PC-3 (cell line): Measurements from ENCODE around the gene TBC1D9. TPM values are rescaled to one million over a fixed set of nuclear protein-coding genes. Genes with fewer than 3 reads are reported as not detected.
A peak's percentile ranks its signal among the peaks of the same experiment; 100 is the strongest.
"Not testable (repeated sequence)": the region's sequence is repeated elsewhere in the genome, so short reads cannot be mapped to it uniquely, and the experiment has no call there.

ENCODE experiments used
- ATAC-seq: fragments of 200-7000 bp; cut with Tn5 transposase; 2 replicates; pipeline ENCODE4 v1.9.1; 2020; ENCODE audit warnings: mild to moderate bottlenecking, moderate library complexity
- BruUV-seq: library from RNA; stranded (reverse); fragments of 400-500 nt; replicated peaks from 2 replicates; lab custom pipeline; 2021; lab: Mats Ljungman, UMichigan
- CTCF ChIA-PET: fragments of 300-600 bp; sonication (Branson Sonifier 250); formaldehyde crosslinking; loops from one replicate; lab custom pipeline; 2022; ENCODE audit warnings: antibody characterized with exemption; lab: Charles Lee
- POLR2A ChIA-PET: fragments of 300-600 bp; sonication (Branson Sonifier 250); formaldehyde crosslinking; loops from one replicate; lab custom pipeline; 2022; ENCODE audit warnings: antibody characterized with exemption; ENCODE audit not compliant: unreplicated experiment; lab: Charles Lee
- DNase-seq: peaks from one replicate; pipeline ENCODE4 v3.0.0-alpha.2; 2015
- H2AFZ ChIP-seq: fragments of 300-600 bp; sonication (generic); 2 replicates; pipeline ENCODE4 v1.6.0; 2016; ENCODE audit warnings: antibody characterized with exemption, low read length
- H3F3A ChIP-seq: fragments of 300-600 bp; sonication (generic); one replicate; pipeline ENCODE4 v1.6.0; 2017; ENCODE audit warnings: antibody characterized with exemption, low read length, control low read depth, mild to moderate bottlenecking; ENCODE audit not compliant: unreplicated experiment
- H3K27ac ChIP-seq: fragments of 300-600 bp; sonication (generic); 2 replicates; pipeline ENCODE4 v1.5.1; 2016; ENCODE audit warnings: mild to moderate bottlenecking, low read length
- H3K27me3 ChIP-seq: fragments of 300-600 bp; sonication (generic); 2 replicates; pipeline ENCODE4 v1.6.1; 2016; ENCODE audit warnings: low read length, mixed read lengths
- H3K36me3 ChIP-seq: fragments of 300-600 bp; sonication (generic); 2 replicates; pipeline ENCODE4 v1.6.1; 2016; ENCODE audit warnings: low read depth, mixed run types, low read length, mixed read lengths
- H3K4me1 ChIP-seq: fragments of 300-600 bp; sonication (generic); 2 replicates; pipeline ENCODE4 v1.5.1; 2016; ENCODE audit warnings: low read length; ENCODE audit not compliant: insufficient read depth
- H3K4me2 ChIP-seq: fragments of 300-600 bp; sonication (generic); 2 replicates; pipeline ENCODE4 v1.6.0; 2016; ENCODE audit warnings: low read length
- H3K4me3 ChIP-seq: fragments of 300-600 bp; sonication (generic); 2 replicates; pipeline ENCODE4 v1.5.1; 2016; ENCODE audit warnings: mild to moderate bottlenecking, low read length, mixed read lengths
- H3K79me2 ChIP-seq: fragments of 300-600 bp; sonication (generic); 2 replicates; pipeline ENCODE4 v1.6.1; 2017; ENCODE audit warnings: low read length, mixed read lengths
- H3K9ac ChIP-seq: fragments of 300-600 bp; sonication (generic); 2 replicates; pipeline ENCODE4 v1.6.0; 2016; ENCODE audit warnings: mild to moderate bottlenecking, low read length
- H3K9me2 ChIP-seq: fragments of 300-600 bp; sonication (generic); replicated peaks from 2 replicates; pipeline ENCODE4 v1.6.1; 2016; ENCODE audit warnings: mixed run types, low read length, mixed read lengths
- H3K9me3 ChIP-seq: fragments of 300-600 bp; sonication (generic); 2 replicates; pipeline ENCODE4 v1.6.1; 2016; ENCODE audit warnings: low read length, mixed read lengths
- H4K20me1 ChIP-seq: fragments of 300-600 bp; sonication (generic); 2 replicates; pipeline ENCODE4 v1.6.1; 2016; ENCODE audit warnings: low read length, mixed read lengths
- EZH2 ChIP-seq: fragments of 300-600 bp; sonication (generic); IDR thresholded peaks from one replicate; pipeline ENCODE4 v1.6.1; 2017; ENCODE audit warnings: antibody characterized with exemption, mild to moderate bottlenecking, low read length; ENCODE audit not compliant: unreplicated experiment
- EZH2phosphoT487 ChIP-seq: fragments of 300-600 bp; sonication (generic); IDR thresholded peaks from 2 replicates; pipeline ENCODE4 v1.6.1; 2018; ENCODE audit warnings: mild to moderate bottlenecking, antibody characterized with exemption, low read length, borderline replicate concordance
- intact Hi-C: fragments of 100-400 bp; cut with micrococcal nuclease; formaldehyde crosslinking; loops from 2 replicates; pipeline ENCODE4 v1.9.0; 2023
- total RNA-seq: library from RNA; depleted of rRNA; stranded (reverse); fragments of >200 nt; gene quantifications from 2 replicates; pipeline ENCODE4 v1.2.3, GENCODE V29; 2014
- TF ChIP-seq, protein P1 (sequence below): fragments of 300-600 bp; sonication (generic); conservative IDR thresholded peaks from 2 replicates; pipeline ENCODE4 v1.5.1; 2017; ENCODE audit warnings: antibody characterized with exemption, low read depth, mild to moderate bottlenecking, low read length

The TBC1D9 gene
- total RNA-seq, 1 experiment from 2014 or later, result 11.2 TPM

DNA sequence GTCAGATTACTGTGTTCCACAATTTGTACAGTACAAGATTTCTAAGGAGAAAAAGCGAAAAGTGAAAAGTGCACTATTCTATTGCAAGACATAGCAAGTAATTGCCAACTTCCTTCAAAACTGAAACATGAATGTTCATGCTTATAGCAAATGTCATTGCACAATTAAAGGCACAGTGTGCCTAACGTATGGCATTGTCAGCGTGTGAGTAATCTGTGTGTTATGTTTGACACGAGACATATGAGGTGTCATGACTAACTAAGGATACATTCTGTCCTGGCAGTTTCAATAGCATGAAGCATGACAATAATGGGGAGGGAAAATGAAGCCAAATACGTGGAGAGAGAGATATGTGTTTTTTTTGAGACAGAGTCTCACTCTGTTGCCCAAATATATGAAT is 33.6 kb upstream of the TBC1D9 start:
- H3K9me2 ChIP-seq, result no peaks in the 10 kb centered on the region
- TF ChIP-seq EZH2 (no peak), EZH2phosphoT487 (no peak)
- TF ChIP-seq, protein P1, sequence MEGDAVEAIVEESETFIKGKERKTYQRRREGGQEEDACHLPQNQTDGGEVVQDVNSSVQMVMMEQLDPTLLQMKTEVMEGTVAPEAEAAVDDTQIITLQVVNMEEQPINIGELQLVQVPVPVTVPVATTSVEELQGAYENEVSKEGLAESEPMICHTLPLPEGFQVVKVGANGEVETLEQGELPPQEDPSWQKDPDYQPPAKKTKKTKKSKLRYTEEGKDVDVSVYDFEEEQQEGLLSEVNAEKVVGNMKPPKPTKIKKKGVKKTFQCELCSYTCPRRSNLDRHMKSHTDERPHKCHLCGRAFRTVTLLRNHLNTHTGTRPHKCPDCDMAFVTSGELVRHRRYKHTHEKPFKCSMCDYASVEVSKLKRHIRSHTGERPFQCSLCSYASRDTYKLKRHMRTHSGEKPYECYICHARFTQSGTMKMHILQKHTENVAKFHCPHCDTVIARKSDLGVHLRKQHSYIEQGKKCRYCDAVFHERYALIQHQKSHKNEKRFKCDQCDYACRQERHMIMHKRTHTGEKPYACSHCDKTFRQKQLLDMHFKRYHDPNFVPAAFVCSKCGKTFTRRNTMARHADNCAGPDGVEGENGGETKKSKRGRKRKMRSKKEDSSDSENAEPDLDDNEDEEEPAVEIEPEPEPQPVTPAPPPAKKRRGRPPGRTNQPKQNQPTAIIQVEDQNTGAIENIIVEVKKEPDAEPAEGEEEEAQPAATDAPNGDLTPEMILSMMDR, result no peak
- H3K4me2 ChIP-seq, result no peak overlapping the region
- H3K27me3 ChIP-seq, result no peaks in the 10 kb centered on the region
- ChIA-PET POLR2A (no interaction called here), CTCF (no interaction called here)
- peaks cover 3% of the 10 kb centered on the region; the same call in 1 of the 2 replicates for H3K4me1 ChIP-seq
- H3F3A ChIP-seq, result no peaks in the 10 kb centered on the region
- no peak overlapping the region for H2AFZ ChIP-seq
- no TSS peak for BruUV-seq
- no peaks in the 10 kb centered on the region for H3K79me2 ChIP-seq
- H4K20me1 ChIP-seq, result no peaks in the 10 kb centered on the region
- ATAC-seq, result no peak
- no peak overlapping the region for H3K9ac ChIP-seq
- H3K36me3 ChIP-seq, result no peaks in the 10 kb centered on the region
- H3K9me3 ChIP-seq, result no peaks in the 10 kb centered on the region
- no peak overlapping the region for H3K4me3 ChIP-seq
- intact Hi-C loops, result no loop called here
- DNase-seq, result peak; percentile 46
- H3K27ac ChIP-seq, result no peak overlapping the region

DNA sequence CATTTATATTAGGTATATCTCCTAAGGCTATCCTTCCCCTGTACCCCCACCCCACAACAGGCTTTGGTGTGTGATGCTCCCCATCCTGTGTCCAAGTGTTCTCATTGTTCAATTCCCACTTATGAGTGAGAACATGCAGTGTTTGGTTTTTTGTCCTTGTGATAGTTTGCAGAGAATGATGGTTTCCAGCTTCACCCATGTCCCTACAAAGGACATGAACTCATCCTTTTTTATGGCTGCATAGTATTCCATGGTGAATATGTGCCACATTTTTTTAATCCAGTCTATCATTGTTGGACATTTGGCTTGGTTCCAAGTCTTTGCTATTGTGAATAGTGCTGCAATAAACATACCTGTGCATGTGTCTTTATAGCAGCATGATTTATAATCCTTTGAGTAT is 26.6 kb upstream of the TBC1D9 start:
- H3K79me2 ChIP-seq, H3K27me3 ChIP-seq, H2AFZ ChIP-seq, H3K27ac ChIP-seq, BruUV-seq, POLR2A ChIA-PET, CTCF ChIA-PET, ATAC-seq, H3K4me3 ChIP-seq, intact Hi-C loops, H4K20me1 ChIP-seq, H3K9ac ChIP-seq, DNase-seq, H3K36me3 ChIP-seq, H3K9me3 ChIP-seq, H3F3A ChIP-seq, H3K4me1 ChIP-seq, H3K4me2 ChIP-seq, H3K9me2 ChIP-seq: not testable (repeated sequence)

GRCh38 chr4:140781596-140781995 is 25.4 kb upstream of the TBC1D9 start:
- Histone ChIP-seq H2AFZ (no peak overlapping the region), H3K4me1 (no peaks in the 10 kb centered on the region), H3K9ac (no peak overlapping the region), H3K9me3 (no peaks in the 10 kb centered on the region), H3K9me2 (no peaks in the 10 kb centered on the region), H3K27me3 (no peaks in the 10 kb centered on the region), H4K20me1 (no peaks in the 10 kb centered on the region), H3F3A (no peaks in the 10 kb centered on the region), H3K4me3 (no peak overlapping the region), H3K4me2 (no peak overlapping the region), H3K79me2 (no peaks in the 10 kb centered on the region), H3K36me3 (no peaks in the 10 kb centered on the region), H3K27ac (no peak overlapping the region)
- no peak for DNase-seq
- CTCF ChIA-PET, result no interaction called here
- intact Hi-C loops, result no loop called here
- no TSS peak for BruUV-seq
- no peak for ATAC-seq
- POLR2A ChIA-PET, result no interaction called here
- TF ChIP-seq, protein P1, result no peak
- TF ChIP-seq EZH2, result no peak
- TF ChIP-seq EZH2phosphoT487, result no peak
